A673 (cell line): ENCODE results near the gene ZNF367.

Experiments used
- CTCF ChIP-seq: fragments of 300-800, 200-600 bp; sonication (generic); conservative IDR thresholded peaks from 2 replicates; pipeline ENCODE4 v1.5.1; 2017; ENCODE audit warnings: low read depth, mild to moderate bottlenecking, antibody characterized with exemption, low read length, moderate library complexity, mixed read lengths
- EZH2 ChIP-seq: fragments of 200-600 bp; sonication (generic); IDR thresholded peaks from 2 replicates; pipeline ENCODE4 v1.6.1; 2017; ENCODE audit warnings: borderline replicate concordance, low read depth, mild to moderate bottlenecking, mixed read lengths, antibody characterized with exemption, low read length; ENCODE audit not compliant: poor library complexity, severe bottlenecking

- TF ChIP-seq CTCF (no peak), EZH2 (no peak)
These were observed 19.3 kb upstream of the ZNF367 start for GRCh38 chr9:96437454-96437853.
